Ramos (cell line): Measurements from ENCODE around the gene PTPRF.

Experiments
- in situ Hi-C: fragments of 300-500 bp; cut with MboI; formaldehyde crosslinking; loops from one replicate; pipeline ENCODE4 v1.14.3; 2022; ENCODE audit warnings: low sequenced_read_pairs; ENCODE audit not compliant: unreplicated experiment

Gene PTPRF

DNA sequence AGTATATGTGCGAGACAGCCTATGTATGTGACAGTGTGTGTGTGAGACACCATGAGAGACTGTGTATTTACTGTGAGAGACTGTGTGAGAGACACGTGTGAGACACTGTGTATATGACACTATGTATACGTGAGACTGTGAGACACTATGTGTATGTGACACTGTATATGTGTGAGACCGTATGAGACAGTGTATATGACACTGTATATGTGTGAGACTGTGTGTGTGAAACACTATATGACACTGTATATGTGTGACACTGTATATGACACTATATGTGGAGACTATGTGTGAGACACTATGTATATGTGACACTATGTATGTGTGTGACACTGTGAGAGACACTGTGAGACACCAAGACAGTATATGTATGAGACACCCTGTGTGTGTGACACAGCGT, 66.3 kb downstream of the PTPRF start:
- in situ Hi-C loops = no loop called here

DNA sequence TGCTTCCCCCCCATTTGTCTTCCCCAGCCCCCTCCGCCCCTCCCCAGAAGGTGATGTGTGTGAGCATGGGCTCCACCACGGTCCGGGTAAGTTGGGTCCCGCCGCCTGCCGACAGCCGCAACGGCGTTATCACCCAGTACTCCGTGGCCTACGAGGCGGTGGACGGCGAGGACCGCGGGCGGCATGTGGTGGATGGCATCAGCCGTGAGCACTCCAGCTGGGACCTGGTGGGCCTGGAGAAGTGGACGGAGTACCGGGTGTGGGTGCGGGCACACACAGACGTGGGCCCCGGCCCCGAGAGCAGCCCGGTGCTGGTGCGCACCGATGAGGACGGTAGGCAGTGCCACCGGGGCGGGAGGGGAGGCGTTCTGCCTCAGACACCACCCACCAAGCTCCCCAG, 67.0 kb downstream of the PTPRF start:
- in situ Hi-C loops = no loop called here

DNA sequence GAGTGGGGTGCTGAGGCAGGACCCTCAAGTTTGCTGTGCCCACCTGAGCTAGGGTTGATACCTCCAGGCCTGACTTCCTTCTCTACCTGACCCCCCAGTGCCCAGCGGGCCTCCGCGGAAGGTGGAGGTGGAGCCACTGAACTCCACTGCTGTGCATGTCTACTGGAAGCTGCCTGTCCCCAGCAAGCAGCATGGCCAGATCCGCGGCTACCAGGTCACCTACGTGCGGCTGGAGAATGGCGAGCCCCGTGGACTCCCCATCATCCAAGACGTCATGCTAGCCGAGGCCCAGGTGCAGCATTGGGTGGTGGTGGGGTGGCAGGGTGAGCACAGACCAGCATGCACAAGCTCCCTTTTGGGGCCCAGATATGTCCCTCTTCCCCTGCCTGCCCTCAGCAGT, 67.9 kb downstream of the PTPRF start:
- in situ Hi-C loops = no loop called here

DNA sequence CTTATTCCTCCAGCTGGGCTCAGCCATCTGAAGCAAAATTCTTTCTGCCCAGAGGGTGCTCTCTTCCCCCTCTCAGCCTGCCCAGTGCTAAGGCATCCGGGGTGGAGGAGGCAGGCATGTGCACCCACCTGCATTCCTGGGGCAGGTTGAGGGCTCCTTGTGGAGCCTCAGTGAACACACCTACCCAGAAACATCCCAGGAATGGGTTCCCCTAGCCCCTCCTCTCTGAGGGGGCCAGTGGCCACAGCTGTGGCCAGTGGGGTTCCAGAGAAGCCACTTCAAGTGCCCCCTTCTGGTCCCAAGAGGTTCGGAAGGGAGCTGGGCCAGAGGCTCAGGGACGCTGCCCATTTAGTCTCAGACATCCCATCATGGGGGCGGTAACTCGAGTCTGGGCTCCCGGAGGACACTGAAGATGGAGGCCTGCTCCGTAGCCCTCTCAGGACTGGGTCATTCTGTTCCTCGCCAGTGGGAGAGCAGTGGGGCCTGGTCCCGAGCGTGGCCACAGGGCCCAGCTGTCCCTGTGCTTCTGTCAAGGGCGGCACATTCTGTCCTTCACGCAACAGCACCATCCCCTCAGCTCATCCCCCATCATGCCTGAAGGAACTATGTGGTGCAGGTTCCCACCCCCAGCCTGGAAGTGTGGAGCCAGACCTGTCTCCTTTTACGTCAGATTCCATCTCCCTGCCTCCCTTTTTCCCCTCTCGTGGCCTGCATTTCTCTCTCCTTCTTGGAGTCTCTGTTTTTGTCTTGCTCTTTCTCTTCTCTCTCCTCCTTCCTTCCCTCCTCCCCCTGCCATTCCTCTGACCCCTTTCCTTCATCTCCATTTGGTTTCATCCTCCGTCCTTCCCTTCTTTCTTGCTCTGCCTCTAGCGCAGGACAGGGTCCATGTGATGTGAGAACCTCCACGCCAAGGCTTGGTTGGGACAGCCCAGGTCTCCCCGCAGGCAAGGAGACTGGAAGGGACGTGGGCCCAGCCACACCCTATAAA, 69.6 kb downstream of the PTPRF start:
- in situ Hi-C loops = no loop called here

DNA sequence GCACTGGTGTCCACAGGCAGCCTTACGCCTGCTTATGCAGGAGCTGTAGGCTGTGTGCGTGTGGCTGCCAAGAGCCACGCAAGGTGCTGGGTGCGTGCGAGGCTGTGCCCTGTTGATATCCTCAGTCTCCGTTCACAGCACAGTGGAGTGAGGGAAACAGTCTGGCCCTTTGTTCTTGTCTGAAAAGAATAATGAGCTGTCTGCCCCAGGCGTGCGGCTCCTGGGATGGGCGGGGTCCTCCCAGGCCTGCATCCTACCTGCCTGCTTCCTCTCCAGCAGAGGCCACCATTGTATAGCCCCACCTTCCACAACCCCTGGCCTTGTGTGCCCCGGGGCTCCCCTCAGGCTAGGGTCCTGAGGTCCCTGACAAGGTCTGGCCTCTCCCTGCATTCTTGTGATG, 72.3 kb downstream of the PTPRF start:
- in situ Hi-C loops = no loop called here

DNA sequence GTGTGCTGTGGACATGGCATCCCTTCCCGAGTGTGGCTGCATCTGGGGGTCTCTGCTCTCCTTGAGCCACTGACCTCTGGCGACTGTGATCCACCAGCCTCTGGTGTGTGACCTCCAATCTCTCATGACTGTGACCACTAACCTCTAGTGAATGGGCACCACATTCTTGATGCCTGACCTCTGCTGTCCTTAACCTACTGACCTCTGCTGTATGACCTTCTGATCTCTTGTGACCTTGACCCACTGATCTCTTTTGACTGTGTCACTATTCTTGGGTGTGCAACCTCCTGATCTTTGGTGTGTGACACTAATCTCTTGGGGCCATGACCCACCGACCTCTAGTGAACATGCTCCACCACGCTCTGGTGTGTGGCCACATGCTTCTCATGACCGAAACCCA, 73.5 kb downstream of the PTPRF start:
- in situ Hi-C loops = no loop called here

DNA sequence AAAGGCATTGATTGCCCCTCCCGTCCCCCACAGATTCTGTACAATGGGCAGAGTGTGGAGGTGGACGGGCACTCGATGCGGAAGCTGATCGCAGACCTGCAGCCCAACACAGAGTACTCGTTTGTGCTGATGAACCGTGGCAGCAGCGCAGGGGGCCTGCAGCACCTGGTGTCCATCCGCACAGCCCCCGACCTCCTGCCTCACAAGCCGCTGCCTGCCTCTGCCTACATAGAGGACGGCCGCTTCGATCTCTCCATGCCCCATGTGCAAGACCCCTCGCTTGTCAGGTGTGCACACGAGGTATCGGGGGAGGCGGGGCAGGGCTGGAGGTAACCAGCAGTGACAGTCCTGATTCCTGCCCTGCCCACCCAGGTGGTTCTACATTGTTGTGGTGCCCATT, 74.5 kb downstream of the PTPRF start:
- in situ Hi-C loops = no loop called here

DNA sequence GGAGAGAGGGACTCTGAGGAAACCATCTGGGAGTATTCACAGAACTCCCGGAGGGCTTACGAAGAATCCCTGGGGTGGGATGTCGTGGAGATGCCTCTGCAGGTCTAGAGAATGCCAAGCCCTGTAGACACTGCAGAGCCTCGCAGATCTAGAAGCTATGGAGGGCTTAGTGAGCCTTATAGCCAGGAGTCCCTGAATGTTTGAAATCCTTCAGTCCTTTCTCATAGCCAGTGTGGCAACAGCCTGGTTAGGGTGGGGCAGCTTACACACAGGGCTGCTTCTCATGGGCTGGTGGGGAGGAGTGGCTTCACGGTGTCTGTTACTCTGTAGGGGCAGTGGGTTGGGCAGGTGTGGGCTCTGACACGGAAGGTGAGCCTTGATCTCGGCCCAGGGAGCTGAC, 75.1 kb downstream of the PTPRF start:
- in situ Hi-C loops = no loop called here

DNA sequence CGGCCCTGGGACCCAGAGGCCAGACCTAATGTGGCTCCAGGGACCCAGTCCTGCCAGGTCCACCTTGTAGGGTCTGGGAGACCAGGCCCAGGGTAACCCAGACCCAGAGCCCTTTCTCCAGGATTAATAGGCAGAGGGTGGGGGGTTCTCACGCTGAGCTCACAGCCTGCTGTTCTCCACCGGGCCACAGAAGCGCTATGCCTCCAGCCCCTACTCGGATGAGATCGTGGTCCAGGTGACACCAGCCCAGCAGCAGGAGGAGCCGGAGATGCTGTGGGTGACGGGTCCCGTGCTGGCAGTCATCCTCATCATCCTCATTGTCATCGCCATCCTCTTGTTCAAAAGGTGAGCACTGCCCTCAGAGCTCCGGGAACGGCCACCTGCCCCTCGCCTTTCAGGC, 75.9 kb downstream of the PTPRF start:
- in situ Hi-C loops = no loop called here

DNA sequence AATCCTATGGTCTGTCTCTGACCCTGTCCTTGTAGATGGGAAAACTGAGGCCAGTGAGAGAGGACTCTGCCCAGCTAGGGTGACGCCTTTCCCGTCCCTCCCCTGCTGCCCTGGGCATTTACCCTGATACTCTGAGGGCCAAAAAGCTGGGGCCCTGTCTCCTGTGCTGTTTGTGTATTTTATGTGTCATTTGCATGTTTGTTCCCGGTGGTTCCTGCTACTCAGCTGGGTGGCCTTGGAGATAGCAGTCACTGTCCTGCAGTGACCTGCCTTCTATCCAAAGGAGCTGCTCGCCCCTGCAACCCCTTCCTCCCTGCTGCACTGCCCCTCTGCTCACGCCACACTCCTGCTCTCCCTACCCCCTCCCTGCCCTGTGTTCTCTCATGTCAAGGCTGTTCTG, 78.1 kb downstream of the PTPRF start:
- in situ Hi-C loops = no loop called here

DNA sequence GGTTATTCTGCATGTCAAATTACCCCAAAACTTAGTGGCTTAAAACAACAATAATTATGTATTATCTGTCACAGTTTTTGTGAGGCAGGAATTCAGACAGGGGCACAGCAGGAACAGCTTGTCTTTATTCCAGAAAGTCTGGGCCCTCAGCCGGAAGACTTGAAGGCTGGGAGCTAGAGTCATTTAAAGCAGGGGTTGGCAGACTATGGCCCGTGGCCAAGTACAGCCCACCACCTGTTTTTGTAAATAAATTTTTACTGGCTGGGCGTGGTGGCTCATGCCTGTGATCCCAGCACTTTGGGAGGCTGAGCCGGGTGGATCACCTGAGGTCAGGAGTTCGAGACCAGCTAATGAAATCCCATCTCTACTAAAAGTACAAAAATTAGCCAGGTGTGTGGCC, 79.7 kb downstream of the PTPRF start:
- in situ Hi-C loops = no loop called here

DNA sequence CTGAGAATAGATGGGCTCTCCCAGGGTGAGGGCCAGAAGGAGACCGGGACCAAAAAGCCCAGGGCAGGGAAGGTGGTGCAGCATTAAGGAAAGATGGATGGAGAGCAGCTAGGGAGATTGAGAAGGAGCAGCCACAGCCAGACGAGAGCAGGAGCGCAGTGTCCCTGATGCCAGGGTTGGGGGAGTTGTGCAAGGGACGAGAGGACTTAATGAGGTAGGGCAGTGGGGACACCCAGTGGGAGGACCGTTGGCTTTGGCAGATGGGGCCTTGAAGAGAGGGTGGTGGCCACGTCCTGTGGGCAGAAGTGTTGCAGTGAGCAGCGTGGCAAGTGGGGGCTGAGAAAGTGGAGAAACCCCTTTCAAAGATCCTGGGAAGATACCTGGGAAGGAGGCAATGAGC, 81.3 kb downstream of the PTPRF start:
- in situ Hi-C loops = no loop called here

DNA sequence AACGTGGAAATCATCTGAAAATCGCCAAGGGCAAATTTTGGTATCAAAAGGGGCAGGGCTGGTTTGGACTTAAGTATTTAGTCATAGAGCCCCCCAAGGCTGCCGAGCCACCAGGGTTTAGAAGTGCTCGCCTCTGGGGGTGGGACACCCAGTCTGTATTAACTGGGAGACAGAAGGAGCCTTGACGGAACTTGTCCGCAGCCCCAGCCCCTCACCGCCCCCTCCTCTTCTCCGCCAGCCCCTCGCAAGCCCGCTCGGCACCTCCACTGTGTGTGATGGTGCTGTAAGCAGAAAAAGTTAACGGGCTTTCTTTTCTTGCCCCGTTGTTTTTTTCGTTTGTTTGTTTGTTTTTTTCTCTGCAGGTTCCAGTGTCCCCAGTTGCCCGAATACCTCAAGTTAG, 81.7 kb downstream of the PTPRF start:
- in situ Hi-C loops = no loop called here

DNA sequence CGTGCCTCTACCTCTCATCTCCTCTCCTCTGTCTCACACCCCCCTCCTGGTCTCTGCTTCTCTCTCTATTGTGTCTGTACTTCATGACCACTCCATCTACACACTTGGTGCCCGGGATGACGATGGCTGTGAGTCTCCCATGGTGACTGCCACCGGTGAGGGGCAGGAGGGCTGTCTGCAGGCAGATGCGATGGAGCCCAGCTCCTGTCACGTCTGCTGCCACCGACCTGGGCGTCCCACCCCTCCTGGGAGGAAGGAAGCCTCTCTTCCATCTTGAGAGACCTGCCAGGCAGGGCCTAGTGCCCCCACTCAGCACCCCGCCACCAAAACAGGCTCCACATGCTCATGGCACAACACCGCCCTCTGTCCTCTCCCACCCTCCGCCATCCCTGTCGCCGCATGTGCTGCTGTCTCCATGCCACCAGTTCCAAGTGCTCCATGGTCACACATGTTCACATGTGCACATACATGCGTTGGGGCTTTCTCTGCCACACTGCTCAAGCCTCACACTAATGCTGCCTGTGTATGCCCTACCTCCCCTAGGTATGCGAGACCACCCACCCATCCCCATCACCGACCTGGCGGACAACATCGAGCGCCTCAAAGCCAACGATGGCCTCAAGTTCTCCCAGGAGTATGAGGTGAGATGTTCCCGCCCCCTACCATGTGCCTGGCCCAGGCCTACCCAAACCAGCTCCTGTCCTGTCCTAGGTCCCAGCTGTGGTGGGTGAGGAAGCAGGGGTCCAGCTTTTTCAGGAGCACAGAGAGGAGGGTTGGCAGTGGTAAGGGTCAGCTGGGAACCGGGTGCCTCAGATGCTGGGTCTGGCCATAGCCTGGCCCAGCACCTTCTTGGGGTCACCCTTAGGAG, 82.6 kb downstream of the PTPRF start:
- in situ Hi-C loops = no loop called here

DNA sequence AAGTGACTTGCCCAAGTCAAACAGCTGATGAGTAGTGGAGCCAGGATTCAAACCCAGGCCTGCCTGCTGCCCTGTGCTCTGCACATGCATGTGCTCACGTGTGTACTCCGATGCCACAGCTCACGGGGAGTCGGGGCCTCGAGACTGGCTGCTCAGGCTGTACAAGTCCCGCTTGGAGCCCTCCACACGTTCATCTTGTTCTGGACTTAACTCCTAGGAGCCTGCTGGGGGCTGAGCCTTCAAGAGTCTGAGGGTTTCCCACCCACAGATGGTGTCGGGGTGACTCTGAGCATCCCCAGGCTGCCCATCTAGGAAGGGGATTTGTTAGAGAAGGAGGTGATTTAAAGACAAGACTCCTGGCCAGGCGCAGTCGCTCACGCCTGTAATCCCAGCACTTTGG, 83.5 kb downstream of the PTPRF start:
- in situ Hi-C loops = no loop called here

DNA sequence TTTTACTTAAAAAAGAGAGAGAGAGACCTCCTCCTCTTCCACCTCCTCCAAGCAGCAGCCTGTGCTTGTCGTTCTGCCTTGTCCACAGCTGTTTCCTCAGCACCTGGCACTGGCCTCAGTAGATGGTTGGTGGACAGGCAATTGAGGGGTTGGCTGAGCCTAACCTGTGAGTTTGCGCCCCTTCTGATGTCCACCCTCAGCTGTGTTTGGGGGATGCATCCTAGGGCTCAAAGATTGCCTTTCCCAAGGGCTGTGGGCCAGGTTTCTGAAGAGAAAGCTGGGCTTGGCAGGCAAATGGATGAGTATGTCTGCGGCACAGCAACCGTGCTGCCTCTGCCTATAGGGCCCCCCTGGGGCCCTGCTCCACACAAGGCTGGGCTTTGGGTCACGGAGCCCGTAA, 84.2 kb downstream of the PTPRF start:
- in situ Hi-C loops = no loop called here

DNA sequence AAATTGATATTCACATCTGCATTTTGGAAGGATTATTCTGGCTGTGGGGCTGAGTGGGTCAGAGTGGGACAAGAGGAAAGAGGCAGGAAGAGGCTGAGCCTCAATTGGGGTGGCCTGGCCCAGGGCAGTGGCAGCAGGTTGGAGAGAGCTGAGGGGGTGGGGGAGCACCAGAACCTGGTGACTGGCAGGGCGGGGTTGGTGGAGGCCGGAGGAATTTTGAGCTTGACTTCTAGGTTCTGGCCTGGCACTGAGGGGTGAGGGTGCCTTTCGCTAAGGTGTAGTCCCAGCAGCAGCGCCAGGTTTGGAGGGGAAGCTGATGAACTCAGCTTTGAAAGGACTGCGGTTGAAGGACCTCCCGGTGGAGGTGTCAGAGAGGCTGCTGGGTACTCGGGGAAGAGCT, 85.7 kb downstream of the PTPRF start:
- in situ Hi-C loops = no loop called here

DNA sequence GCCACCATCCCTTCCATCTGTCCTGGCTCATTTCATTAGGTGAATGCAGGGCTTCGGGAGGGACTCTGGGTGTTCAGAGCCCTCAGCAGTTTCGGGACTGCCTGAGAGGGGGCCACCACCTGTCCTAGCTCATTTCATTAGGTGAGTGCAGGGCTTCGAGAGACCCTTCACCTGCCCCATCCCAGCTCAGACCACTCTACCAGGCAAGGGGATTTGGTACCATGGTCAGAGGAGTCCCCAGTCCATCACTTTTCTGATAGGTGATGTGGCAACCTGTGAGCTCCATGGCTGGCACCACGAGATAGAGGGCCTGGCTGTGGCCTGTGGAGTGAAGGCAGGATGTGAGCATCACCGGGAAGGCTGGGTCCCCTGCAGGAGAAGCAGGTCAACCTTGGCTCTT, 86.3 kb downstream of the PTPRF start:
- in situ Hi-C loops = no loop called here

DNA sequence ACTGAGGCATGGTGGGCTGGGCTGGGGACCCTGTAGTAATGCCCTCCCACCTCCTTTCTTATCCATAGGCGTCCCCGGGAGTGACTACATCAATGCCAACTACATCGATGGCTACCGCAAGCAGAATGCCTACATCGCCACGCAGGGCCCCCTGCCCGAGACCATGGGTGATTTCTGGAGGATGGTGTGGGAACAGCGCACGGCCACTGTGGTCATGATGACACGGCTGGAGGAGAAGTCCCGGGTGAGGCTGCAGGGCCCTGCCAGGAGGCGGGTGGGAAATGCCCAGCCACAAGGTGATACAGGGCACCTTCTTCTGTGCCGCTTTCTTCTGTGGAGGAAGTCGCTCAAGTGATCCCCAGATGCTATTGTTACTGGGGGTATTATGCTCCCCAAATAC, 87.0 kb downstream of the PTPRF start:
- in situ Hi-C loops = no loop called here

DNA sequence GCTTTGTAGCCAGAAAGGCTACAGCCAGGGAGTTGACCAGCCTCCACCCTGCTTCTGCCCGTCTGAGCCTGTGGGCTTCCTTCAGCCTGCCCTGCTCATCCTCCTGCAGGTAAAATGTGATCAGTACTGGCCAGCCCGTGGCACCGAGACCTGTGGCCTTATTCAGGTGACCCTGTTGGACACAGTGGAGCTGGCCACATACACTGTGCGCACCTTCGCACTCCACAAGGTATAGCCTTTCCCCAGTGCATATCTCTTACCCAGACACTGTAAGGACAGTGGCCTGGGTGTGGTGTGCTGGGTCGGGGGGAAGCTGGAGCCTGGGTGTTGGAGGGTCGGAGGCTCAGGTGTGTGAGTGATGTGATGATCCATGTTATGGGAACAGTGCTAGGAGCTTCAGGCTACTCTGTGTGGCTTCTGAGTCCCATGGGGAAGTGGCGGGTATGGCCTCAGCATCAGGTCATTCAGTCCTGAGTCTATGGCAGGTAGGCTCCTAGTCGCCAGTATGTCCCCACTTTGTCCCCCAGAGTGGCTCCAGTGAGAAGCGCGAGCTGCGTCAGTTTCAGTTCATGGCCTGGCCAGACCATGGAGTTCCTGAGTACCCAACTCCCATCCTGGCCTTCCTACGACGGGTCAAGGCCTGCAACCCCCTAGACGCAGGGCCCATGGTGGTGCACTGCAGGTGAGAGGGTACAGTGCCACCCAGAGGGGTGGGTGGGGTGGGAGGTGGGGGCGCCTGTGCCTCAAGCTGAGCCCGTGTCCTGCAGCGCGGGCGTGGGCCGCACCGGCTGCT, 88.0 kb downstream of the PTPRF start:
- in situ Hi-C loops = no loop called here
